Measurements from ENCODE around the gene MZT2A. TPM values are rescaled to one million over a fixed set of nuclear protein-coding genes. Genes with fewer than 3 reads are reported as not detected.
"Not testable (repeated sequence)": the region's sequence is repeated elsewhere in the genome, so short reads cannot be mapped to it uniquely, and the experiment has no call there.

Gene MZT2A, protein sequence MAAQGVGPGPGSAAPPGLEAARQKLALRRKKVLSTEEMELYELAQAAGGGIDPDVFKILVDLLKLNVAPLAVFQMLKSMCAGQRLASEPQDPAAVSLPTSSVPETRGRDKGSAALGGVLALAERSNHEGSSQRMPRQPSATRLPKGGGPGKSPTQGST
- total RNA-seq, result 100 to 1,000 TPM in 1 of 2 experiments, 10 to 100 TPM in 1; 69.9 to 110 TPM

- H3K9me3 Mint-ChIP-seq (ENCODE audit: low read depth); DNase-seq; POLR2A ChIA-PET; H3K27me3 Mint-ChIP-seq; ATAC-seq: not testable (repeated sequence)
- H3K36me3 Mint-ChIP-seq (ENCODE audit: low read depth), result peaks cover 28% of the 10 kb centered on the region
- H3K4me3 Mint-ChIP-seq, result peak within 1 kb of the TSS; percentile 99
- intact Hi-C loops (cut with DNase I, micrococcal nuclease), result loop anchor here (1.0 to 10.0 kb wide), 11 partner anchors 35 to 1150 kb away; partner anchors contain the start of genes CCDC74A (in 2 of the 2), IMP4 (in 2 of the 2), PLEKHB2 (in 2 of the 2) and FAM168B (in 1 of the 2)
- H3K4me1 Mint-ChIP-seq, result peaks cover 31% of the 10 kb centered on the region
- CTCF ChIA-PET, result interaction anchor here (1.2 to 1.6 kb wide), 2 partner anchors 65 to 78 kb away, joined by 5 to 6 read pairs; no protein-coding TSS in a partner anchor
- H3K27ac Mint-ChIP-seq, result peak within 1 kb of the TSS; percentile 99
Measured at GRCh38 chr2:131492015-131492417, at the start of gene MZT2A. MZT2A (minus strand) TSS chr2:131492397; CDS start chr2:131492376, 21 bp downstream.

DNA sequence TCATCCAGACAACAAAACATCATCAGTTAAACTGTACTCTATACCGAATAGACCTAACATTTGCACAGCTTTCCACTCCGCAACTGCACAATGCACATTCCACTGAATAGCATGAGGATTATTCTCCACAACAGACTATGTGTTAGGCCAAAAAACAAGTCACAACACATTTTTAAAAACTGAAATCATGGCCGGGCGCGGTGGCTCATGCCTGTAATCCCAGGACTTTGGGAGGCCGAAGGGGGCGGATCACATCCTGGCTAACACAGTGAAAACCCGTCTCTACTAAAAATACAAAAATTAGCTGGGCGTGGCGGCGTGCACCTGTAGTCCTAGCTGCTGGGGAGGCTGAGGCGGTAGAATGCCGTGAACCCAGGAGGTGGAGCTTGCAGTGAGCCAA lies 46.7 kb upstream of the MZT2A start:
- H3K9me3 Mint-ChIP-seq (ENCODE audit: low read depth); H3K27me3 Mint-ChIP-seq; CTCF ChIA-PET; POLR2A ChIA-PET; H3K36me3 Mint-ChIP-seq (ENCODE audit: low read depth); intact Hi-C loops (cut with DNase I, micrococcal nuclease); H3K27ac Mint-ChIP-seq; ATAC-seq; H3K4me1 Mint-ChIP-seq; DNase-seq; H3K4me3 Mint-ChIP-seq: not testable (repeated sequence)

DNA sequence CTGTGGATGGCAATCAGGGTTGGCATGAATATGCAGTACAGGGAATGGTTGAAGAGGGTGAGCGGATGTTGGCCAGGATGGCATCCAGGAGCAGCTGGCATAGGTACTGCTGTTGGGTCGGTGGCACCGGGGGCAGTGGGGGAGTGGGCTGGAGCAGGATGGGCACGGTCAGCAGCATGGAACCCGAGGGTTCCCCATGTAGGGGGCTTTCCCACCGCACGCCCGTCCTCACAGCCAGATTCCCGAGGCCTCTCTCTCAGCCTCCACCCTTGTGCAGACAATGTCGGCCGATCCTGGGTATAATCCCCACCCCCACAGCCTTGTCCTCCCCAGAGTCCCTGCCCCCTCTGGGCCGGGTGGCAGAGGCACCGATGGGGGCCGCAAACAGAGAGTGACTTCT lies 44.6 kb upstream of the MZT2A start:
- ATAC-seq; H3K4me1 Mint-ChIP-seq; intact Hi-C loops (cut with DNase I, micrococcal nuclease): not testable (repeated sequence)

GRCh38 chr2:131535951-131536826 lies 44.0 kb upstream of the MZT2A start:
- H3K9me3 Mint-ChIP-seq (ENCODE audit: low read depth); H3K4me1 Mint-ChIP-seq; POLR2A ChIA-PET; DNase-seq; ATAC-seq; H3K36me3 Mint-ChIP-seq (ENCODE audit: low read depth); CTCF ChIA-PET; H3K27ac Mint-ChIP-seq; intact Hi-C loops (cut with DNase I, micrococcal nuclease); H3K4me3 Mint-ChIP-seq; H3K27me3 Mint-ChIP-seq: not testable (repeated sequence)

More for the DNA sequence above, 44.6 kb upstream of the MZT2A start:
- H3K4me3 Mint-ChIP-seq; H3K9me3 Mint-ChIP-seq (ENCODE audit: low read depth); H3K27me3 Mint-ChIP-seq; H3K36me3 Mint-ChIP-seq (ENCODE audit: low read depth); DNase-seq; CTCF ChIA-PET; POLR2A ChIA-PET; H3K27ac Mint-ChIP-seq: not testable (repeated sequence)

DNA sequence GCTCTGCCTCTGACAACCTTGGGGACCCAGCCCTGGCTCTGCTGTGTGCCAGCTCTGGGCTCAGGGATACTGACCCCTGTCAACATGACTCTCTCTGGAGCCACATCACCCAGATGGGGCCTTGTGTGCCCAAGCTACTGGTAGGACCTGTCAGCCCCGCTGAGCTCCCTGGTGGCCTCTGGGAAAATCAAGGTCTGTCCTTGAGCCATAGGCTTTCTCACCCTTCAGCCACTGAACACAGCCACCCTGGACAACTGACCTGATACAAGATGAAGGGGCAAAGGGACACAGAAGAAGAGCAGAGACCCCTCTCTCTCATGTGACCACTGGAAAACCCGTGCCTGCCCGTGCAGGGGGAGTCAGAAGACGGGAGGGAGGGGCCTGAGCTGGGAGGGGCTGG lies 43.3 kb upstream of the MZT2A start:
- DNase-seq (no peak), ATAC-seq (no peak)
- ChIA-PET POLR2A (no interaction called here), CTCF (no interaction called here)
- H3K4me3 Mint-ChIP-seq, result no peak overlapping the region
- H3K36me3 Mint-ChIP-seq (ENCODE audit: low read depth), result no peaks in the 10 kb centered on the region
- H3K9me3 Mint-ChIP-seq (ENCODE audit: low read depth), result no peaks in the 10 kb centered on the region
- intact Hi-C loops (cut with DNase I, micrococcal nuclease), result no loop called here
- H3K27ac Mint-ChIP-seq, result no peak overlapping the region
- no peaks in the 10 kb centered on the region for H3K27me3 Mint-ChIP-seq
- no peaks in the 10 kb centered on the region for H3K4me1 Mint-ChIP-seq

GRCh38 chr2:131534965-131535364 lies 42.8 kb upstream of the MZT2A start:
- DNase-seq; CTCF ChIA-PET; POLR2A ChIA-PET; H3K27ac Mint-ChIP-seq; H3K9me3 Mint-ChIP-seq (ENCODE audit: low read depth); H3K36me3 Mint-ChIP-seq (ENCODE audit: low read depth); ATAC-seq; H3K4me1 Mint-ChIP-seq; intact Hi-C loops (cut with DNase I, micrococcal nuclease); H3K4me3 Mint-ChIP-seq; H3K27me3 Mint-ChIP-seq: not testable (repeated sequence)

DNA sequence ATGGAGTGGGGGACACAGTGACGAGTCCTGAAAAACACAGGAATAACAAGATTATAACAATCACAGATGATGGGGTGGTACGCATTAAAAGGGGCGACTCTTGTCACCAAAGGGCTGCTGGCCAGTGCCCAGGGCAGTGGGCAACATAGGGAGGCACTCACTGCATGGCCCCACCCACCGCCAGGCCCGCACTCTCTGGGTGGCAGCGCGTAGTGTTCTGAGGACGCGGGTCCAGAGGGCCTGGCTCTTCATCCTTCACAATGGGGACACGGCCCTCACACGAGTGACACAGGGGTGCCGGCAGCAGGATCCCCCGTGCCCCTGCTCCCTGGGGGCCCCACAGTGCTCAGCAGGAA lies 42.1 kb upstream of the MZT2A start:
- DNase-seq; H3K36me3 Mint-ChIP-seq (ENCODE audit: low read depth); H3K27me3 Mint-ChIP-seq; H3K4me3 Mint-ChIP-seq; H3K4me1 Mint-ChIP-seq; POLR2A ChIA-PET; ATAC-seq; H3K27ac Mint-ChIP-seq; CTCF ChIA-PET; H3K9me3 Mint-ChIP-seq (ENCODE audit: low read depth); intact Hi-C loops (cut with DNase I, micrococcal nuclease): not testable (repeated sequence)

DNA sequence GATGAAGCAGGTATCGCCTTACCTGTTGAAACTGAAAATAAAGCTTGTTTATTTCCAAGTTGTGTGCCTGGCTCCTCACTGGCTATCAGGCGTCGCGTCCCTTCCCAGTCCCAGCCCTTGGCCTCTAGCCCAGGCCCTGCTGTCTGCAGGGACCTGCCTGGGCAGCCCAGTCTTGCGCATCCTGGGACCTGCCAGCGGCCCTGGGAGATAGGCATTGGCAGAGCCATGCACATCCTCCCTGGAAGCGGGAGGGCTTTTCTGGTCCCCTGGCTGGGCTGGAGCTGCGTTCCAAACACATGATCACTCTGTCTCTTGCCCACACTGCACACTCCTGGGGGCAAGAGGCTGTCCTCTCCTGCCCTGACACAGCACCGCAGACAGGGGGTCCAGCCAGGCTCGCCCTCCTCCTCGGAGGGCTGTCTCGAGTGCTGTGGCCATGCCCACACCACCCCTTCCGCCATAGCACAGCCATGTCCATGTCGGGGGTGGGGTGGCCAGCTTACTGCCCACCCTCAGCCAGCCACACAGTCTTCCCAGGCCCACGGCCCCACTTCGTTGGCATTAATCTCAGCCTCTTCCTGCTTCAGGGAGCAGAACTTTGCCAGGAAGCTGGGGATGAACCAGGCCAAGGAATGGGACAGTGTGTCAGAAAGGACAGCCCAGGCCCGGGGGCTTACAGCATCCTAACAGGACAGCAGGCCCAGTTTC lies 41.6 kb upstream of the MZT2A start:
- not testable (repeated sequence) for H3K36me3 Mint-ChIP-seq (ENCODE audit: low read depth)

DNA sequence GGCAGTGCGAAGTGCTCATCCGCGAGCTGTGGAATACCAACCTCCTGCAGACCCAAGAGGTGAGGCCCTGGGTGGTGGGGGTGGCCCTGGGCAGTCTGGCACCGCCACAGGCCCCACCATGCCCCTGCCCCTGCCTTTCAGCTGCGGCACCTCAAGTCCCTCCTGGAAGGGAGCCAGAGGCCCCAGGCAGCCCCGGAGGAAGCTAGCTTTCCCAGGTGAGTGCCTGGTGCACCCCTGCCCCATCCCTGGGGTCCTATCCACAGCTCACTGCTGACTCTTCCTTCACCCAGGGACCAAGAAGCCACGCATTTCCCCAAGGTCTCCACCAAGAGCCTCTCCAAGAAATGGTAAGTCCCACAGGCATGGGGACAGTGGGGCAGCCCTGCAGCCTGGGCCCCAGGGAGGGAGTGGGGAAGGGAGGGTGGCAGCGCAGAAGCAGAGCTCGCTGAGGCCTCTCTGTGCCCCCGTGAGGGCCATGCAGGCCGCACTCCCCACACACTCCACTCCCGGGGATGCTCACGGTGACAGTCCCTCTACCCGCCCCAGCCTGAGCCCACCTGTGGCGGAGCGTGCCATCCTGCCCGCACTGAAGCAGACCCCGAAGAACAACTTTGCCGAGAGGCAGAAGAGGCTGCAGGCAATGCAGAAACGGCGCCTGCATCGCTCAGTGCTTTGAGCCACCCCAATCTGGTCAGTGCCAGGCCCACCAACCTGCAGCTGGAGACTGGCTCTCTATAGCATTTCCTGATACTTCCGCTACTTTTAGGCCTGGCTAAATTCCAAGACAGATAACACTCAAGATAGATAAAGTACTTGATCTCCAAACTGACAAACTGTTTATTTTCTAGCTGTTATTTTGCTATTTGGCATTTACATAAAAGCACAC lies 40.8 kb upstream of the MZT2A start:
- H3K9me3 Mint-ChIP-seq (ENCODE audit: low read depth); POLR2A ChIA-PET; H3K27me3 Mint-ChIP-seq; H3K27ac Mint-ChIP-seq; intact Hi-C loops (cut with DNase I, micrococcal nuclease); H3K36me3 Mint-ChIP-seq (ENCODE audit: low read depth); CTCF ChIA-PET; DNase-seq; H3K4me1 Mint-ChIP-seq; ATAC-seq; H3K4me3 Mint-ChIP-seq: not testable (repeated sequence)

More for the DNA sequence above, 41.6 kb upstream of the MZT2A start:
- CTCF ChIA-PET; POLR2A ChIA-PET; DNase-seq; H3K27ac Mint-ChIP-seq; H3K4me1 Mint-ChIP-seq; H3K27me3 Mint-ChIP-seq; H3K9me3 Mint-ChIP-seq (ENCODE audit: low read depth); H3K4me3 Mint-ChIP-seq; intact Hi-C loops (cut with DNase I, micrococcal nuclease); ATAC-seq: not testable (repeated sequence)

GRCh38 chr2:131531547-131532185 lies 39.5 kb upstream of the MZT2A start:
- H3K27me3 Mint-ChIP-seq; DNase-seq; ATAC-seq; POLR2A ChIA-PET; H3K27ac Mint-ChIP-seq; H3K36me3 Mint-ChIP-seq (ENCODE audit: low read depth); H3K4me1 Mint-ChIP-seq; CTCF ChIA-PET; H3K4me3 Mint-ChIP-seq; intact Hi-C loops (cut with DNase I, micrococcal nuclease); H3K9me3 Mint-ChIP-seq (ENCODE audit: low read depth): not testable (repeated sequence)

Data from activated CD4-positive, alpha-beta T cell treated with anti-CD3 and anti-CD28 coated beads for 36 hours (primary cell).